ENCODE data around the gene LRCOL1. TPM values are rescaled to one million over a fixed set of nuclear protein-coding genes. Genes with fewer than 3 reads are reported as not detected.

The LRCOL1 gene
- total RNA-seq, 1 donor from 2014 or later, result not detected

GRCh38 chr12:132577191-132577920 is 33.0 kb downstream of the LRCOL1 start:
- DNase-seq, result no peak
- Histone ChIP-seq H3K27ac (replicated peaks) (no peak overlapping the region), H3K27me3 (ENCODE audit: low read depth) (no peaks in the 10 kb centered on the region), H3K4me1 (no peaks in the 10 kb centered on the region), H3K36me3 (peaks cover 85% of the 10 kb centered on the region), H3K4me3 (no peak overlapping the region), H3K9me3 (replicated peaks) (no peaks in the 10 kb centered on the region)
- no peak for TF ChIP-seq CTCF (IDR thresholded peaks at IDR 0.05; ENCODE audit: borderline replicate concordance)
- intact Hi-C loops (cut with micrococcal nuclease), result no loop called here

- intact Hi-C loops (cut with micrococcal nuclease), result no loop called here
- H3K27ac ChIP-seq (replicated peaks), result no peak overlapping the region
- peaks cover 85% of the 10 kb centered on the region for H3K36me3 ChIP-seq
- no peaks in the 10 kb centered on the region for H3K4me1 ChIP-seq
- no peaks in the 10 kb centered on the region for H3K9me3 ChIP-seq (replicated peaks)
- no peaks in the 10 kb centered on the region for H3K27me3 ChIP-seq (ENCODE audit: low read depth)
- no peak overlapping the region for H3K4me3 ChIP-seq
- DNase-seq, result no peak
- no peak for TF ChIP-seq CTCF (IDR thresholded peaks at IDR 0.05; ENCODE audit: borderline replicate concordance)
These were observed 33.7 kb downstream of the LRCOL1 start for GRCh38 chr12:132576701-132577100.

DNA sequence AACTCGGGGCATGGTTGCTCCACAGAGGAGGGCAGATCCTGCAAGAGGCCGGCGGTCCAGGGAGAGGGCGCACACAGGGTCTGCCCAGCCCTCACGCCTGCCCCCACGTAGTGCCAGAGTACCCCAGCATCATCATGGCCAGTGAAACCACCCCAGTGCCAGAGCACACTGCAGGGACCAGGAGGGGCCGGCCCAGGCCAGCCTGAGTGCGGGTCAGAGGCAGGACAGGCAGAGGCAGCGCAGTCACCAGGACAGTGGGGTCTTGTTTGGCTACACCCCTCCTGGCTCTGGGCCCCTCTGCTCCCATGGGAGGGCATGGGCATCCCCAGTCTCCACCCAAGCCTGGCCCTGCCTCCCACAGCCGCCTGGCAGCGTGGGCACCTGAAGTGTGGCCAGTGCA is 34.7 kb downstream of the LRCOL1 start:
- H3K4me3 ChIP-seq, result no peak overlapping the region
- H3K9me3 ChIP-seq (replicated peaks), result no peaks in the 10 kb centered on the region
- H3K4me1 ChIP-seq, result no peaks in the 10 kb centered on the region
- intact Hi-C loops (cut with micrococcal nuclease), result no loop called here
- no peaks in the 10 kb centered on the region for H3K27me3 ChIP-seq (ENCODE audit: low read depth)
- peaks cover 84% of the 10 kb centered on the region for H3K36me3 ChIP-seq
- TF ChIP-seq CTCF (IDR thresholded peaks at IDR 0.05; ENCODE audit: borderline replicate concordance), result no peak
- no peak for DNase-seq
- H3K27ac ChIP-seq (replicated peaks), result no peak overlapping the region

GRCh38 chr12:132574271-132574996 is 35.9 kb downstream of the LRCOL1 start:
- Histone ChIP-seq H3K36me3 (peaks cover 80% of the 10 kb centered on the region), H3K9me3 (replicated peaks) (no peaks in the 10 kb centered on the region), H3K27ac (replicated peaks) (no peak overlapping the region), H3K4me3 (no peak overlapping the region), H3K4me1 (no peaks in the 10 kb centered on the region), H3K27me3 (ENCODE audit: low read depth) (no peaks in the 10 kb centered on the region)
- no peak for TF ChIP-seq CTCF (IDR thresholded peaks at IDR 0.05; ENCODE audit: borderline replicate concordance)
- intact Hi-C loops (cut with micrococcal nuclease), result no loop called here
- no peak for DNase-seq

GRCh38 chr12:132572801-132573760 is 37.3 kb downstream of the LRCOL1 start:
- Histone ChIP-seq H3K27ac (replicated peaks) (no peak overlapping the region), H3K4me3 (no peak overlapping the region), H3K36me3 (peaks cover 71% of the 10 kb centered on the region), H3K4me1 (no peaks in the 10 kb centered on the region), H3K9me3 (replicated peaks) (no peaks in the 10 kb centered on the region), H3K27me3 (ENCODE audit: low read depth) (no peaks in the 10 kb centered on the region)
- intact Hi-C loops (cut with micrococcal nuclease), result no loop called here
- no peak for DNase-seq
- no peak for TF ChIP-seq CTCF (IDR thresholded peaks at IDR 0.05; ENCODE audit: borderline replicate concordance)
